Measurements from ENCODE around the gene NCAPG2. TPM values are rescaled to one million over a fixed set of nuclear protein-coding genes. Genes with fewer than 3 reads are reported as not detected.

NCAPG2 gene
- polyA plus RNA-seq, 1 of the 3 experiments (the other 2 are of a cell fraction) = 25.0 TPM

DNA sequence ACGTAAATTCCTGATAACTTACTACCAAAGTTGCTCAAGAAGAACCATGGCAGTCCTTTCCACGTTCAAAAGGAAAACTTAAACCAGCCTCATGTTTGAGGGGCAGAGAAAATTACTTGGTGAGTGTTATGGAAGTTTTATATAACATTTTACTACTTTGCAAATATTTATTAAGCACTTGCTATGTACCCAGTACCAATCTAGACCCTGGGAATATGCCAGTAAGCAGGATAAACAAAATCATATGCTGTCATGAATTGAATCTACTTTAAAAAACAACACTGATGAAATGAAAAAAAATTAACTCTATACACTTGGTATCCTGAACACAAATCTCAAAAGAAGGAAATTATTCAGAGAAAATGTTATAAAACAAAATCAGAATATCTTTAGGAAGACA lies 46.1 kb downstream of the NCAPG2 start:
- H3K36me3 ChIP-seq (replicated peaks in 1 of 2; ENCODE audit: control insufficient read depth in 1 of 2, insufficient read depth in 2 of 2, low read length in 1 of 2) = peaks cover 47 to 61% of the 10 kb centered on the region in 2 experiments
- WGBS (ENCODE audit: low lambda C conversion rate) = 94% methylated on average over 2 of the region's 2 CpGs
- H3K9me3 ChIP-seq = no peaks in the 10 kb centered on the region
- no peak overlapping the region for H3K4me2 ChIP-seq
- H3K9me2 ChIP-seq = no peaks in the 10 kb centered on the region
- no peaks in the 10 kb centered on the region; the same call in 1 of the 2 replicates for H3K79me2 ChIP-seq (ENCODE audit: insufficient read depth)
- ChIA-PET CTCF (interaction anchor here (1.1 kb wide), 1 partner anchor 11 kb away, joined by 4 read pairs; no protein-coding TSS in a partner anchor), POLR2A (no interaction called here)
- DNase-seq = no peak
- H3K4me1 ChIP-seq (ENCODE audit: control insufficient read depth in 1 of 2, insufficient read depth in 2 of 2, low read depth in 1 of 2, low read length in 1 of 2) = peaks cover 0 to 12% of the 10 kb centered on the region in 2 experiments; a peak in 1 of 4 replicates
- H3K27me3 ChIP-seq (ENCODE audit: insufficient read depth) = no peaks in the 10 kb centered on the region
- H4K20me1 ChIP-seq (ENCODE audit: insufficient read depth) = no peaks in the 10 kb centered on the region
- H3F3A ChIP-seq (replicated peaks; ENCODE audit: insufficient read depth) = no peaks in the 10 kb centered on the region
- no peak overlapping the region for H3K4me3 ChIP-seq (ENCODE audit: low read depth in 2 of 2, low read length in 1 of 2)
- H2AFZ ChIP-seq (ENCODE audit: low read depth) = no peak overlapping the region
- TF ChIP-seq FOSL2 (IDR thresholded peaks at IDR 0.05; ENCODE audit: borderline replicate concordance, low read depth) = no peak
- no peak for TF ChIP-seq ELF1 (IDR thresholded peaks at IDR 0.05)
- TF ChIP-seq, protein P1, sequence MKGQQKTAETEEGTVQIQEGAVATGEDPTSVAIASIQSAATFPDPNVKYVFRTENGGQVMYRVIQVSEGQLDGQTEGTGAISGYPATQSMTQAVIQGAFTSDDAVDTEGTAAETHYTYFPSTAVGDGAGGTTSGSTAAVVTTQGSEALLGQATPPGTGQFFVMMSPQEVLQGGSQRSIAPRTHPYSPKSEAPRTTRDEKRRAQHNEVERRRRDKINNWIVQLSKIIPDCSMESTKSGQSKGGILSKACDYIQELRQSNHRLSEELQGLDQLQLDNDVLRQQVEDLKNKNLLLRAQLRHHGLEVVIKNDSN (IDR thresholded peaks at IDR 0.05; ENCODE audit: borderline replicate concordance, low read depth) = no peak
- TF ChIP-seq JUND (IDR thresholded peaks at IDR 0.05) = no peak
- TF ChIP-seq, protein P2, sequence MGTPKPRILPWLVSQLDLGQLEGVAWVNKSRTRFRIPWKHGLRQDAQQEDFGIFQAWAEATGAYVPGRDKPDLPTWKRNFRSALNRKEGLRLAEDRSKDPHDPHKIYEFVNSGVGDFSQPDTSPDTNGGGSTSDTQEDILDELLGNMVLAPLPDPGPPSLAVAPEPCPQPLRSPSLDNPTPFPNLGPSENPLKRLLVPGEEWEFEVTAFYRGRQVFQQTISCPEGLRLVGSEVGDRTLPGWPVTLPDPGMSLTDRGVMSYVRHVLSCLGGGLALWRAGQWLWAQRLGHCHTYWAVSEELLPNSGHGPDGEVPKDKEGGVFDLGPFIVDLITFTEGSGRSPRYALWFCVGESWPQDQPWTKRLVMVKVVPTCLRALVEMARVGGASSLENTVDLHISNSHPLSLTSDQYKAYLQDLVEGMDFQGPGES (IDR thresholded peaks at IDR 0.05; ENCODE audit: low read depth, low read length) = no peak
- TF ChIP-seq SIN3A (IDR thresholded peaks at IDR 0.05; ENCODE audit: borderline replicate concordance, low read depth, low read length) = no peak
- no peak for TF ChIP-seq NRF1 (IDR thresholded peaks at IDR 0.05; ENCODE audit: low read depth, low read length)
- TF ChIP-seq, protein P3, sequence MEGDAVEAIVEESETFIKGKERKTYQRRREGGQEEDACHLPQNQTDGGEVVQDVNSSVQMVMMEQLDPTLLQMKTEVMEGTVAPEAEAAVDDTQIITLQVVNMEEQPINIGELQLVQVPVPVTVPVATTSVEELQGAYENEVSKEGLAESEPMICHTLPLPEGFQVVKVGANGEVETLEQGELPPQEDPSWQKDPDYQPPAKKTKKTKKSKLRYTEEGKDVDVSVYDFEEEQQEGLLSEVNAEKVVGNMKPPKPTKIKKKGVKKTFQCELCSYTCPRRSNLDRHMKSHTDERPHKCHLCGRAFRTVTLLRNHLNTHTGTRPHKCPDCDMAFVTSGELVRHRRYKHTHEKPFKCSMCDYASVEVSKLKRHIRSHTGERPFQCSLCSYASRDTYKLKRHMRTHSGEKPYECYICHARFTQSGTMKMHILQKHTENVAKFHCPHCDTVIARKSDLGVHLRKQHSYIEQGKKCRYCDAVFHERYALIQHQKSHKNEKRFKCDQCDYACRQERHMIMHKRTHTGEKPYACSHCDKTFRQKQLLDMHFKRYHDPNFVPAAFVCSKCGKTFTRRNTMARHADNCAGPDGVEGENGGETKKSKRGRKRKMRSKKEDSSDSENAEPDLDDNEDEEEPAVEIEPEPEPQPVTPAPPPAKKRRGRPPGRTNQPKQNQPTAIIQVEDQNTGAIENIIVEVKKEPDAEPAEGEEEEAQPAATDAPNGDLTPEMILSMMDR (IDR thresholded peaks at IDR 0.05) = no peak
- TF ChIP-seq TAF1 (IDR thresholded peaks at IDR 0.05; ENCODE audit: borderline replicate concordance, low read depth, low read length) = no peak
- TF ChIP-seq FOXJ3 (CRISPR knock-in tag; IDR thresholded peaks at IDR 0.05) = no peak
- TF ChIP-seq GATA2 (CRISPR knock-in tag; IDR thresholded peaks at IDR 0.05) = no peak
- TF ChIP-seq MEF2A (IDR thresholded peaks at IDR 0.05; ENCODE audit: borderline replicate concordance, low read depth) = no peak
- no peak for TF ChIP-seq GABPA (IDR thresholded peaks at IDR 0.05; ENCODE audit: low read depth)
- no peak overlapping the region for H3K27ac ChIP-seq (ENCODE audit: low read depth in 2 of 2, low read length in 1 of 2)
- no peak overlapping the region for H3K9ac ChIP-seq

- H3K4me1 ChIP-seq (ENCODE audit: control insufficient read depth in 1 of 2, insufficient read depth in 2 of 2, low read depth in 1 of 2, low read length in 1 of 2) = peaks cover 0 to 2% of the 10 kb centered on the region in 2 experiments; a peak in 1 of 4 replicates
- no peak overlapping the region for H3K4me3 ChIP-seq (ENCODE audit: low read depth in 2 of 2, low read length in 1 of 2)
- 98% methylated on average over 10 of the region's 10 CpGs for WGBS (ENCODE audit: low lambda C conversion rate)
- TF ChIP-seq MEF2A (IDR thresholded peaks at IDR 0.05; ENCODE audit: borderline replicate concordance, low read depth) (no peak), MXI1 (IDR thresholded peaks at IDR 0.05; ENCODE audit: low read depth, low read length) (no peak)
- H2AFZ ChIP-seq (ENCODE audit: low read depth) = no peak overlapping the region
- no peak for DNase-seq
- H3K27me3 ChIP-seq (ENCODE audit: insufficient read depth) = no peaks in the 10 kb centered on the region
- ChIA-PET POLR2A (no interaction called here), CTCF (interaction anchor here (1.1 to 2.2 kb wide), 2 partner anchors 10 to 17 kb away, joined by 3 to 7 read pairs; no protein-coding TSS in a partner anchor)
- H3K4me2 ChIP-seq = no peak overlapping the region
- H3K36me3 ChIP-seq (replicated peaks in 1 of 2; ENCODE audit: control insufficient read depth in 1 of 2, insufficient read depth in 2 of 2, low read length in 1 of 2) = peaks cover 51% of the 10 kb centered on the region in 2 experiments
- H4K20me1 ChIP-seq (ENCODE audit: insufficient read depth) = no peaks in the 10 kb centered on the region
- H3K27ac ChIP-seq (ENCODE audit: low read depth in 2 of 2, low read length in 1 of 2) = no peak overlapping the region; a peak in 1 of 4 replicates
- no peaks in the 10 kb centered on the region; the same call in 1 of the 2 replicates for H3K79me2 ChIP-seq (ENCODE audit: insufficient read depth)
- H3K9me3 ChIP-seq = no peaks in the 10 kb centered on the region
- no peak overlapping the region for H3K9ac ChIP-seq
- H3F3A ChIP-seq (replicated peaks; ENCODE audit: insufficient read depth) = peaks cover 6% of the 10 kb centered on the region
- no peaks in the 10 kb centered on the region for H3K9me2 ChIP-seq
Observed at GRCh38 chr7:158657189-158657746, 47.3 kb downstream of the NCAPG2 start.

Data from SK-N-SH (cell line).